ENCODE data around the gene MRPL14.
"Not testable (repeated sequence)": the region's sequence is repeated elsewhere in the genome, so short reads cannot be mapped to it uniquely, and the experiment has no call there.

The MRPL14 gene

DNA sequence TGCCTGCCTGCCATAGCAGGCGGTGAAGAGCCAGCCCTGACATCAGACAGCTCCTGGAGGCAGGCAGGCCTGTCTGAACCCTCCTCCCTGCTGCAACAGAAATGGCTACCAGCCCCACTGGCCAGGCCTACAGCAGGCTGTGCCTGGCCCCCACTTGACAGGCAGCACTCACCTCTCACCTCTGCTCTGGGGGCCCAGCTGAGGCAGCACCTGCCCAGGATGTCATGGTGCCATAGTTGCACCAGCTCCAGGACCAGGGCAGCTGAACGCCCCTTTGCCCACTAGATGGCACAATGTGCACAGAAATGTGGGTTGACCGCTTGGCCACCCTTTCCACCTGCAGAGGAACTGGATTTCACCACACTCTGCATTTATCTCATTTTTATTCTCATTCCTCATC is 30.6 kb downstream of the MRPL14 start:
- peak; percentile 75 for DNase-seq

DNA sequence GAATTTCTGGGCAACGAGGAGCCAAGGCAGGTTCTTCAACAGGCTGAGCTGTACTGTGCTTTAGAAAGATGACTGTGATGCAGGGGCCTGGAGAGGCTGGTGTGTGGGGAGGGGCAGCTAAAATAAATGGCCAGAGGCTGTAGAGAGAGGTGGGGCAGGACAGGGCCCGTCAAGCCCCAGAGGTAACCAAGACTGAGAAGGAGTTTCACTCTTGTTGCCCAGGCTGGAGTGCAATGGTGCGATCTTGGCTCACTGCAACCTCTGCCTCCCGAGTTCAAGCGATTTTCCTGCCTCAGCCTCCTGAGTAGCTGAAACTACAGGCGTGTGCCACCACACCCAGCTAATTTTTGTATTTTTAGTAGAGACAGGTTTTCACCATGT is 32.0 kb downstream of the MRPL14 start:
- not testable (repeated sequence) for DNase-seq

DNA sequence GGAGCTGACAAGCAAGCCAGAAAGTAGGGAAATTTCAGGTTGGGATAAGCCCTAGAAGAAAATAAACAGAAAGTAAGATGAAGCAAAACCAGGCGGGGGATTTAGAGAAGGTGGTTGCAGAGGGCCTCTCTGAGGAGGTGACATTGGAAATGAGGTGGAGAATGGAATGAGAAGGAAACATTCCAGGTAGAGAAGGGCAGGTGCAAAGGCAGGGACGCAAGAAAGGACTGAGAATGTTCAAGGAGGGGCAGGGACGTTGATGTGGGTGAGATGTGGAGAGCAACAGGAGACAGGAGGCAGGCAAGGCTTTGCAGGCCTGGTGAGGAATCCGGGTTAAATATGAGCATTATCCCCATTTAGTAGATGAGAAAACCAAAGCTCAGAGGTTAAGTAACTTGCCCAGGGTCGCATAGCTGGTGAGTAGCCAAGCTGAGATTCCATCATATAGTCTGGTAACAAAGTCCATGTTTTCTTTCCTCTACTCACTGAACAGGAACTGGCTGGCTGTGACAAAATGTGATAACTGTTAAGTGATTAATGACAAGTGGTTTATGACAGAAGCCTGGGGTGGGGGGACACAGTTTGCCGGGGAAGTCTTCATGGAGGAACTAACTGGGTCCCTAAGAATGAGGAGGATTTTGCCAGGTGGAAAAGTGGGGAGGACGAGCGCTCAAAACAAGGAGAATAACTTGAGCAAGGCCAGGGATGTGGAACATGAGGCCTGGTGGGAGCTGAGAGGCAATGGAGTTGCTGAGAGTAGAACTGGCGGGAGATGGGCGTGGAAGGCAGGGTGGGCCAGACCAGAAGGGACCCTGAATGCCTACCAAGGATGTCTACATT is 32.6 kb downstream of the MRPL14 start:
- DNase-seq, result no peak

DNA sequence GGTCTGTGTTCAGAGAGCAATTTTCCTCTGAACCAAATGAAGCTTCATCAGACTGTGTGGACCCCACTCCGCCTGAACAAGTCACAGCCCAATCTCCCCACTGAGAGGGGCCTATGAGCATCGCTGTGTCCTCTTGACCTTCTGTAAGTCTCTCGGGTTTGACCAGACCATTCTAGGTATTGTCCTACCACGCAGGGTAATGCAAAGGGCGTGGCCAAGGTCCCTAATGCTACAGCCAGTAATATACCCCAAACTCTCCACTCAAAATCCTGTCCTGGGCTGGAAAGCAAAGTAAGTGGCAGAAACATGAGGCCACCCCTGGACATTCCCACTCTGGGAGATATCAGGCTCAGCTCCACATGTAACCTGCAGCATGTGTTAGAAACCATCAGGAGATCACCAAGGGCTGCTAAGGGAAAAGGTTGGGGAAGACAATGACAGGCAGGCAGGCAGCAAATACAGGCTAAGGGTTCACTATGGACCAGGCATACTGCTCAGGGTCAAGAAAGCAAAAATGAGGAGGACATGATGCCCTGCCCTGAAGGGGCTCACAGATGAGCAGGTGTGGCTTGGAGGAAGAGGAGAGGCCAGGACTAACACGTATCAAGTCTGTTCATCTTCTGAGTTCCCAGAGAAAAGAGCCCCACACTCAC is 33.4 kb downstream of the MRPL14 start:
- DNase-seq, result no peak

DNA sequence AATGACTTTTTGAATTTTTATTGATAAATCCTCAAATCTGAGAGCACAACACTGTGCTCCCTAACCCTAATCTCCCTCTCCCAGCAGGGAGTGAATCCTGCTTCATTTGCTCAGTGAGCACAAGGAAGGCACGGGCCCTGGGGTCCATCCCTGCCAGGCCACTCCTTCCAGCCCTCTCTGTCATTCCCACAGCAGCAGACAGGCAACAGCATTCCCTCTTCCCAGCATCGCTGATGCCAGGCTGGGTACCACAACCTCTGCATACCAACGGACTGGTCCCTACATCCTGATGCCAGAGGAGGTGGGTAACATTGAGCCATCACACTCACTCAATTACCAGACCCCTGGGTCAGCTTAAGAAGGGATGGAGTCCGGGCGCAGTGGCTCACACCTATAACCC is 34.2 kb downstream of the MRPL14 start:
- no peak for DNase-seq

DNA sequence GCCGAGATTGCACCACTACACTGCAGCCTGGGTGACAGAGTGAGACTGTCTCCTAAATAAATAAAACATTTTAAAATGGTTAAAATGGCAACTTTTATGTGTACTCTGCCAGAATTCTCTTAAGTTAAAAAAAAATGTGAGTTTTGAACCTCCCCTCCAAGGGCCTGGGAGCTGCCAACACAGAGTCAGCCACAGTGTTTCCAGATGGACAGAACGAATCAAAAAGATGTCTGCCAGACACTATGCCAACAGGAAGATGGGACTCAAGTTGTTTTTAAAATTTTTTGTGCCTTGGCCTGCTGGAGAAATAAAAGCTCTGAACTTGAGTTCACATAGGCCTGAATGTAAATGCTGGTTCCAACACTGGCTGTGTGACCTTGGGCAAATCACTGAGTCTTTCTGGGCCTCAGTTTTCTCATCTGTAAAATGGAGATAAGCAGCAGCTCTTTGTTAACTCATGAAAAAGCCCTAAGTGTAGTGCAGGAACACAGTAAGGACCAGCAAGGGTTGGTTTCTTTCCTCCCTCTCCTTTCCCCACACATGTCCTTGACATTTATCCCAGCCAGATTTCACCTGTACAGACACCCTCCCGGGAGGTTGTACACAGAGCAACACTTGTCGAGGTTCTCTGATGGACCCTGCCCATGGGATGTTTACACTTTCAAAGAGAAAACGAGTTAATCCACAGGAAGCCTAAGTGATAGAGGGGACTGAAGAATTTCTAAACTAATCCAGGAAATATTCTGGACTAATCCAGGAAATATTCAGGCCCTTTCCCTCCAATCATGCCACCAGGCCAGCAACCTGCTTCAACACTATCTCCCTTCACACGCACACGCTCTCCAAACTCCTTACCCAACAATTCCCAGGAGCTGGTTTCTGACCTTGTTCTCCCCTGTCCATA is 35.0 kb downstream of the MRPL14 start:
- DNase-seq, result no peak

DNA sequence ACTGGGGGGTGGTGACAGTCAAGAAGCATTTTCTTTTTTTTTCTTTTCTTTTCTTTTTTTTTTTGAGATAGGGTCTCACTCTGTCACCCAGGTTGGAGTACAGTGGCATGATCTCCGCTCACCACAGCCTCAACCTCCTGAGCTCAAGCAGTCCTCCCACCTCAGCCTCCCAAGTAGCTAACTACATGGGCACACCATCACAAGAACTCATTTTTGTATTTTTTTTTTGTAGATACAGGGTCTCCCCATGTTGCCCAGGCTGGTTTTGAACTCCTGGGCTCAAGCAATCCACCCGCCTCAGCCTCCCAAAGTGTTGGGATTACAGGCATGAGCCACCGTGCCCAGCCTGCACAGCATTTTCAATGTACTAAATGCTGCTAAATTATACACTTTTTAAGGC is 35.9 kb downstream of the MRPL14 start:
- not testable (repeated sequence) for DNase-seq

DNA sequence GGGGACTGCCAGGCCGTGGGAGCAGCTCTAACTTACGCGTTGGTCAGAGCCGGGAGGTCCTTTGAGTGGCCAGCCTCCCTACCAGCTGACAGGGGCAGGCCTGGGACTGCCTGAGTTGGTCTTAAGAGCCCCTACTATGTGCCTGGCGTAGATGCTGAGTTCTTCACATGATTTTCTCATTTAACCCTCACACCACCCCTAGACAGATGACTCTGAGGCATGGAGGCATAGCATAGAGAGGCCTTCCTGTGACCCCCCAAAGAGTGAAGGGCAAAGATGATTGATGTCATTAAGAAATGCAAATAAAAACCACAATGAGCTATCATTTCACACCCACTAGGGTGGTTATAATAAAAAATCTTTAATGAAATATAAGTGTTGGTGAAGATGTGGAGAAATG is 36.8 kb downstream of the MRPL14 start:
- no peak for DNase-seq

DNA sequence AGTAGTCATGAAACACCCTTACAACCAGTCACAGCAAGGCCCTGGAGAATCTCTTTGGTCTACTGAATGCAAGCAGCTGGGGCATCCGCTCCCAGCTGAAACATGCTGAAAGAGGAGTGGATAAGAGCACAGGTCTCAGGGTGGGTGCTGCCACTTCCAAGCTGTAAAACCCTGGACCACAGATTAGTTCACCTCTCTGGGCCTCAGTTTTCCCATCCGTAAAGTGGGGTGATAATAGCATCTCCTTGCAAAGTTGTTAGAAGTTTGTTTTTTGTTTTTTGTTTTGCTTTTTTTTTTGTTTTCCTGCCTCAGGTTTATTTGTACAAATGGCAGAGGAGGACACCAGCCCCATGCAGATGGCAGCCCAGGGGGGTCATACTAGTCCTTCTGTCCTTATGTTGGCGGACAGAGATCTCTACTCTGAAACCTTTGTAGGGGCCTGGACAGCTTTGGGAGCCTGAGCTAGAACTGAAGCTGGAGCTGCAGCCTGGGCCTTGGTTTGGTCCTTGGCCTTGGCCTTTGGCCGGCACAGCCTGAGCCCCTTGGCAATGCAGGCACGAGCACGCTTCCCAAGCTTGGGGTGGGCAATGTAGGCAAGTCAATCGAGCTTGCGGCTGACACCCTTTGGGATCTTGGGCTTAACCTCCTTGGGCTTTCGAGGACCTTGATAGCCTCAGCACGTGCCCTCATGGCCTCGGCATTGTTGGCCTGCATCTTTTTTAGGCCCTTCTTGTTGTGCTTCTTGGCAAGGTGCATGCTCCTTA is 38.2 kb downstream of the MRPL14 start:
- no peak for DNase-seq

DNA sequence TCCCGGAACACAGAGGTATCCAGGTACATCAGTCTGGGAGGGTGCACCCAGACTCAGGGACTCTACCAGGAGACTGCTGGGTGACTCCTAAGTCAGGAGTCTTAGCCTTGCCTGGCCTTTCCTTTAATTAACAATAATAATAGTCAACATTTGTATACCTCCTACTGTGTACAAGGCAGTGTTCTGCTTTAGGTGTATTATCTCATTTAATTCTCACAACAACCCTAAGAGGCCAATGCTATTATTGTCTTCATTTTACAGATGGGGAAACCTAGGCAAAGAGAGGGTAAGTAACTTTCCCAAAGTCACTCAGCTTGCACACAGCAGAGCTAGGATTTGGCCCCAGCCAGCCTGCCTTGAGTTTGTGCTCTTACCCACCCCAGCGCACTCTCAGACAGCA is 39.6 kb downstream of the MRPL14 start:
- DNase-seq, result no peak

DNA sequence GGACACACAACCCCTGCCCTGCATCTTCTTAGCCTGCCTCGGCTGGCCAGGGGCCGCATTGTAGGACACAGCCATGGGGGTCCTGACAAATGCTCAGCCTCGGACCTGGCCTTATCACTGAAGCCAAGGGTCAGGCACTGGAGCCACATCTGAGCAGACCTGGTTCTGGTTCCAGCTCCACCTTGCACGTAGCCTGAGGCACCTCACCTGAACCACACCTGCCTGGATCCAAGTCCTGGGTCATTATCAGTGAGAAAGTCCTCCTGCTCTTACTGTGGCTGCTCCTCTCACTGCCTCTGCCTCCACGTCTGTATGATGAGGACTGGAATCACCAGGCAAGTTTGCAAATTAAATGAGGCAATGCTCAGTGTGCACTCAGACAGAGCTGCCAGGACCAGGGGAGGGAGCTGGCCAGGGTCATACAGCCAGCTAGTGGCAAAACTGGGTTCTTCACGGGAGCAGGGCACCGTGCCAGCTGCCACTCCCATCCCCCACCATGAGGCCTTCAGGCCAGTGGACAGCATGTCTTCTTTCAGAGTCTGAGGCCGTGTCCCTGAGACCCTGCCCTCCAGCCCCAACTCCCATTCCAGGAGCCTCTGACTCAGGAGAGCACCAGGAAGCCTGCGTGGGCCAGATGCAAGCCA is 40.2 kb downstream of the MRPL14 start:
- DNase-seq, result no peak

DNA sequence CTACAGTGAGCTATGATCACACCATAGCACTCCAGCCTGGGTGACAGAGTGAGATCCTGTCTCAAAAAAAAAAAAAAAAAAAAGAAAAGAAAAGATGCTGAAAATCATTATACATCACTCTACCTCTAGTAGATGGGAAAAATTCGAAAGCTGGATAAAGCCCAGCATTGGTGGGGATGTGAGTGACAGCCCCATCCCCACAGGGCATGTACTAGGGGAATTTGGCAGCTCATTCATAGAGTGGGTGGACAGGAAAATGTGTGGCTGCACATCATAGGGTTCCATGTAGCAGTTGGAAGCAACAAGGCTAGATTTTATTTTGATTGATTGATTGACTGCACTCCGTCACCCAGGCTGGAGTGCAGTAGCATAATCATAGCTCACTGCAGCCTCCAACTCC is 42.0 kb downstream of the MRPL14 start:
- DNase-seq, result no peak

DNA sequence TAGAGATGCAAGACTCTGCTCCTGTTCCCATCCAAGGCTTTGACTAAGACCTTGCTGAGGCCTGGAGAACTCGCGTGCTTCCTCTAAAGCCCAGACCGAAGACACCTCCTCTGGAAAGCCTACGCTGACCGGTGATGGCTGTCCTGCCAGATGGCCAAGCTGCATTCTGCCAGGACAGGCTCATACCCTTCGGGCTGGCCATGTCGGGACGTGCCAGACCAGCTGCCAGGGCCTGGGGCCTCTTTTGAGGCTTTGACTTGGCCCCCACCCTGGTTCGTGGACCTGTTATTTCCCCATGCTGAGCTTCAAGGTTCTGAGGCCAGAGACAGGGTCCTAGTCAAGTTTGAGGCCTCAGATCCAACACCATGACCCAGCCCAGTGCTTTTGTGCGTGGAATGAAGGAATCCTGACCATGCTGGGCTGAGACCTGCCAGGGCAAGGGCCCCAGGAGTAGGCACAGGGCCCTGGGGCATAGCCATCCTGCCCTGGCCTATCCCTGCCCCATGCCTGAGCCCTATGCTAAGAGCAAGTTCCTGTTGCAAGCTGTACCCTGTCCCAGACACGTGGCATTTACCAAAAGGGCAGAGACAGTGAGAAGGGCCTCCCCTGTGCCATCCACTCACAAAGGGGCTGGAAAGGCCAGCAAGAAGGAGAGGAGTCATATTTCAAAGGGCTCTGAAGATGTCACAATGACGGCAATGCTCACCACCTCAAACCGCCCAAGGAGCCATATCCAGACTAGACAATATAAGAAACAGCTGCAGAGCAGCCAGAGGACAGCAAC is 42.8 kb downstream of the MRPL14 start:
- DNase-seq, result no peak

DNA sequence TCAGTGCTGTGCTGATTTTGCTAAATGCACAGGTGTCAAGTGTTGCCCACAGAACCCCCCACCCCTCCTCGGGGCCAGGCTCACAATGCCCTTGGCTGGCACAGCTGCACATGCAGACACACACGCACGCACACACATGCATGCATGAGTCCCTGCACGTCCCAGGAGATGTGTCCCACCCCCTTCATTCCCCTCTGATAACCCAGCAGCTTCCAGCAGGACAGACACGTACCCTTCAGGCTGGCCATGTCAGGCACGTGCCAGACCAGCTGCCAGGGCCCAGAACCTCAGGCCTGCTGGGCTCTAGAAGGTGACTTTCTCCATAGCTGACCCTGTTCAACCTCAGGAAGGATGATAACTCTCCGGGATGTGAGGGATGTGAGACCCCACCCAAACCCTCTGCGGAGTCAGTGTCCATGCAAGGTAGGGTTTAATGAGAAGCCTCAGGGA is 44.4 kb downstream of the MRPL14 start:
- DNase-seq, result no peak

DNA sequence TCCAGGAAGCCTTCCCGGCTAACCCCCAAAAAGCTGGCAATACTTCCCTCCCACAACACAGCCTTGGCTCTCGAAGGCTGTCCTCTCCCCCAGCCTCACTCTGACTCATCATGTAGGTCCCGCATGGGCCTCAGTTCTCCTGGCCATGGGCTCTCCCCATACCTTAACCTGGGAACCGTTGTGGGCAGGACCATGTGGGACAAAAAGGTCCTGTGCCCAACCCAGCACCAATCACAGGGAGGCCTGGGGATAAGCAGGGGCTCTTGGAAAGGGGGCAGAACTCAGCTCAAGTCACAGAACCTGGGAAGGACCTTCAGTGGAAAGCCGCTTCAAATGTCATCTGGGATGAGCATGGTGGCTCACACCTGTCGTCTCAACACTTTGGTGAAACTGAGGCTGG is 45.5 kb downstream of the MRPL14 start:
- DNase-seq, result no peak

DNA sequence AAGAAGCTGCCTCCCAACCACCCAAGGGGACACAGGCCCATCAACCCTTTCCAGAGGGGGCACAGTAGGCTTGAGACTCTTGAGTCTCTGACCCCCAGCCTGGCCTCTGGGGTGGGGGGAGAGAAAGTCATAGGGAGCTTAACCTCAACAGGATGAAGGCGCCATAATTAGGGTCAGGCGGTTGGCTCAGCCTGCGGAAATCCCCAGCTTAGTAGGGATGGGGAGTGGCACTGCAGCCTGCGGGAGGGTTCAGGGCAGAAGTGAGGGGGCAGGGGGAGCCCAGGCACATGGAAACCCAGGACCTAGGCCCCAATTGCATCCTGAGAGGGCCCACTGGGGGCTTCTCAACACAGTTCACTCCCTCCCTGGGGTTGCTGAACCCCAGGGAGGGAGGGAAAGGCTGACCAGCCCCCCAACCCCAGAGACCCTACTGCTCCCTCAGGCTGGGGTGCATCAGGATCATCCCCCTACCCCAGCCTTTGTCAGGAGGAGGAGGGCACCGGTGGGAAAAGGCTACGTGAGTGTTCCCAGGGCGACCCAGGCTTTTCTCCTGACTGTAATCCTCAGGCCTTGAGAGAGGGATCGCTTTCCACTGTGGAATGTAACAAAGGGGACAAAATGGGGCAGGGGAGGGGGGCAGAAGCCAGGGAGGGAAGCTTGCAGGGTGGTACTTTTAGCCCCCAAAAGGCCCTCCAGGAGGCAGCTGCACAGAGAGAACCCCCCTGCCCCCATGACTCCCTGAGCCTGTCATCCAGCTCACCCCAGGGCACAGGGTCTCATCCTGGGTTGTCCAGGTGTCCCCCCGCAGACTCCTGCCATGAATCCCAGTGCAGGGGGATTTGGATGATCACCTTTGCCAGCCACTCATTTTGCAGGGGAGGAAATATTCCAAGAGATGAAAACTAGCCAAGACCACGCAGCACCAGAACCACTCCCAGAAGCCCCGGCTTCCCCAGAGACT is 46.4 kb downstream of the MRPL14 start:
- no peak for DNase-seq

DNA sequence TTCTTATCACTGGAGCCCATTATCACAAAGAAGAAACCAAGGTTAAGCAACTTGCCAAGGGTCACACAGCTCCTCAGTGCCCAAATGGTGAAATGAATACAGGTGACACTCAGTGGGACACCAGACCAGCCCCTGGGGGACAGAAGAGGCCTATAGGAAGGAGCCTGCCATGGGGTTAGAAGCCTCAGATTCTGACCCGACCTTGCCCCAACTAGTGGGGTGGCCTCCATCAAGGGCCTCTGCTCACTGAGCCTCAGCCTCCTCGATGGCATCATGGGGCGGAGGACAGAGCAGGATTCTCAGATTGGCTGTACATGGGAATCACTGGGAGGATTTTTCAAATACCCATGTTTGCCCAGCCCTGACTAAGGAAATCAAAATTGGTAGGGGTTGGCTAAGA is 47.6 kb downstream of the MRPL14 start:
- DNase-seq, result no peak

DNA sequence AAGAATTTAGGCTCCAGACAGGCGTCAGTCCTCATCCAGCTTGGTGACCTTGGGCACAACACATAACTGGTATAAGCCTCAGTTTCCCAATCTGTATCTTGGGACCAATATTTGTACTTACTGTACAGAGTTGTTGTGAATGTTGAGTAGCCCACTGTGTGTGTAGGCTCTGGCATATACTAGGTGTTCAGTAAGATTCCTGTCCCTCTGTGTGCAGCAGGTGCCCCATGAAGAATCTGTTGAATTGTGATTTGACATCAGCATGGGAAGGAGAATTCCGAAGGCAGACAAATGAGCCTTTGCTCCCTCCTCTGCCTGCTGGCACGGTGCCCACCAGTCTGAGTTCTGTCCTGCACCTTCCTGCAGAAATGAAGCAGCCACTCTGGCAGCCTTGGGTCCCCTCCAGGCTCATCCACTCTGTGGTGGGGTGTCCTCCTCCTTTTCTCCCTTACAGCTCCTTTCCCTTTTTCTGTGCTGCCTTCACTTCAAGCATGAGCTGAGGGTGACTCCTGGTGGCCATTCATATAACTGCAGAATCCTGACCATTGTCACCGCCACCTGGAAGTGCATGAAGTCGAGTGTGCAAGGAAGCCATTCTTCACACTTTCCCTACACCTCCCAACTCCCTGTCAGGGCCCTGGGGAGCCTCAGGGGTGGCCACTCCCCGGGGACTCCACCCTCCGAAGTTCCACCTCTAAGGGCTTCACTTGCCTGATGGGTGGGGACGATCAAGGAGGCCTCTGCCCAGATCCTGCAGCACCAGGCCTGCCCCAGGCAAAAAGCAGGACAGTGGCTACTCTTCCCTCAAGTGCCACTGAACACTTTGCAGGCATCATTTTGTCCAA is 48.2 kb downstream of the MRPL14 start:
- peak; percentile 73 for DNase-seq

DNA sequence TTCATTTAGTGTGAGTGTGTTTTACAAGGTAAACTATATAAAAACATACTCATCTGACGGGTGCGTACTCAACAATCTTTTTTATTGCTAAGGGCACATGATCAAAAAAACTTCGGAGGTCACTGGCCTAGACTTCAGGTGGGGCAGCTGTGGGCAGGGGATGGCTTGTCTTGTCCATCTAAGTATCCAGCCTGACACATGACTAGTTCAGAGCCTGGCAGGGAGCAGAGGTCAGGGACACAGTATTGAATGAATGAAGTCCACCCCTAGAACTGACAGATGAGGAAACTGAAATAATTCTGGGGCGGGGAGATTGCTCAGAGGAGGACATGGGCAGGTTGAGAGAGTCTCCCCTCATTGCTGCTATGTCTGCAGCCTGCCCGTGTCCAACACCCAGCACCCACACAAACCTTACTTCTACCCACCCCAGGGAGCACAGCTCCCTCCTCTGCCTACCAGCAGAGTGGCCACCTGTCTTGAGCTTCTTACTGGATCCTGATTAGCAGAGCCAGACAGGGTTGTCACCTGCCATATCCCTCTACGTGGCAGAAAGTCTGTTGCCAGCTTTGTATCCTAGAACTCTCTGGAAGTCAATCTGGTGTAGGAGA is 48.9 kb downstream of the MRPL14 start:
- no peak for DNase-seq
